Measurements from ENCODE around the gene SLCO3A1.

SLCO3A1 gene

GRCh38 chr15:92120094-92120795 lies 266.7 kb downstream of the SLCO3A1 start:
- Histone ChIP-seq H3K27ac (ENCODE audit: low read depth, low read length) (no peak overlapping the region), H3K4me3 (ENCODE audit: low read length) (no peak overlapping the region), H3K27me3 (ENCODE audit: control insufficient read depth, insufficient read depth, low read length) (no peaks in the 10 kb centered on the region), H3K4me1 (ENCODE audit: control insufficient read depth, insufficient read depth, low read length) (no peaks in the 10 kb centered on the region), H3K36me3 (ENCODE audit: control insufficient read depth, insufficient read depth, low read length) (peaks cover 8% of the 10 kb centered on the region), H3K9ac (ENCODE audit: low read length) (no peak overlapping the region)

- Histone ChIP-seq H3K36me3 (ENCODE audit: control insufficient read depth, insufficient read depth, low read length) (peaks cover 8% of the 10 kb centered on the region), H3K27me3 (ENCODE audit: control insufficient read depth, insufficient read depth, low read length) (no peaks in the 10 kb centered on the region), H3K27ac (ENCODE audit: low read depth, low read length) (no peak overlapping the region), H3K9ac (ENCODE audit: low read length) (no peak overlapping the region), H3K4me1 (ENCODE audit: control insufficient read depth, insufficient read depth, low read length) (no peaks in the 10 kb centered on the region), H3K4me3 (ENCODE audit: low read length) (no peak overlapping the region)
Measured at GRCh38 chr15:92121047-92121446, 267.5 kb downstream of the SLCO3A1 start.

GRCh38 chr15:92122259-92122658 lies 268.8 kb downstream of the SLCO3A1 start:
- Histone ChIP-seq H3K36me3 (ENCODE audit: control insufficient read depth, insufficient read depth, low read length) (peaks cover 13% of the 10 kb centered on the region), H3K4me1 (ENCODE audit: control insufficient read depth, insufficient read depth, low read length) (no peaks in the 10 kb centered on the region), H3K9ac (ENCODE audit: low read length) (no peak overlapping the region), H3K4me3 (ENCODE audit: low read length) (no peak overlapping the region), H3K27ac (ENCODE audit: low read depth, low read length) (no peak overlapping the region), H3K27me3 (ENCODE audit: control insufficient read depth, insufficient read depth, low read length) (no peaks in the 10 kb centered on the region)

- peaks cover 13% of the 10 kb centered on the region for H3K36me3 ChIP-seq (ENCODE audit: control insufficient read depth, insufficient read depth, low read length)
- H3K27ac ChIP-seq (ENCODE audit: low read depth, low read length): no peak overlapping the region
- H3K9ac ChIP-seq (ENCODE audit: low read length): no peak overlapping the region
- H3K4me1 ChIP-seq (ENCODE audit: control insufficient read depth, insufficient read depth, low read length): no peaks in the 10 kb centered on the region
- H3K4me3 ChIP-seq (ENCODE audit: low read length): no peak overlapping the region
- no peaks in the 10 kb centered on the region for H3K27me3 ChIP-seq (ENCODE audit: control insufficient read depth, insufficient read depth, low read length)
Measured at GRCh38 chr15:92123962-92124656, 270.6 kb downstream of the SLCO3A1 start.

DNA sequence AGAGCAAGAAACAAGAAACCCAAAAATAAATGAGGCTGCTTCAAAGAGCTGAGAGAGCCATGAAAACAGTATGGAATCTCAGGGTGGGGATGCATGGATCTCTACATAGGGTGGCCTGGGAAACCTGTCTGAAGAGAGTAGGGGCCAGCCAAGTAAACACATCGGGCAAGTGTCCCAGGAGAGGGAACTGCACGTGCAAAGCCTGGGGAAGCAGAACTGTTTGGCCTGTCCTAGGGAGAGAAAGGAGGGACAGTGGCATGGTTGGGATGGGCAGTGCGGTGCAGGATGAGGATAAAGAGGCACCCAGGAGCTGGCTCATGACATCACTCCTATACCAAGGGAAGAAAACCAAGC lies 271.1 kb downstream of the SLCO3A1 start:
- Histone ChIP-seq H3K36me3 (ENCODE audit: control insufficient read depth, insufficient read depth, low read length) (peaks cover 13% of the 10 kb centered on the region), H3K9ac (ENCODE audit: low read length) (no peak overlapping the region), H3K4me1 (ENCODE audit: control insufficient read depth, insufficient read depth, low read length) (no peaks in the 10 kb centered on the region), H3K27me3 (ENCODE audit: control insufficient read depth, insufficient read depth, low read length) (no peaks in the 10 kb centered on the region), H3K27ac (ENCODE audit: low read depth, low read length) (no peak overlapping the region), H3K4me3 (ENCODE audit: low read length) (no peak overlapping the region)

- H3K36me3 ChIP-seq (ENCODE audit: control insufficient read depth, insufficient read depth, low read length): peaks cover 5% of the 10 kb centered on the region
- no peaks in the 10 kb centered on the region for H3K27me3 ChIP-seq (ENCODE audit: control insufficient read depth, insufficient read depth, low read length)
- no peaks in the 10 kb centered on the region for H3K4me1 ChIP-seq (ENCODE audit: control insufficient read depth, insufficient read depth, low read length)
- H3K4me3 ChIP-seq (ENCODE audit: low read length): no peak overlapping the region
- H3K9ac ChIP-seq (ENCODE audit: low read length): no peak overlapping the region
- no peak overlapping the region for H3K27ac ChIP-seq (ENCODE audit: low read depth, low read length)
Measured at GRCh38 chr15:92128788-92129187, 275.3 kb downstream of the SLCO3A1 start.

DNA sequence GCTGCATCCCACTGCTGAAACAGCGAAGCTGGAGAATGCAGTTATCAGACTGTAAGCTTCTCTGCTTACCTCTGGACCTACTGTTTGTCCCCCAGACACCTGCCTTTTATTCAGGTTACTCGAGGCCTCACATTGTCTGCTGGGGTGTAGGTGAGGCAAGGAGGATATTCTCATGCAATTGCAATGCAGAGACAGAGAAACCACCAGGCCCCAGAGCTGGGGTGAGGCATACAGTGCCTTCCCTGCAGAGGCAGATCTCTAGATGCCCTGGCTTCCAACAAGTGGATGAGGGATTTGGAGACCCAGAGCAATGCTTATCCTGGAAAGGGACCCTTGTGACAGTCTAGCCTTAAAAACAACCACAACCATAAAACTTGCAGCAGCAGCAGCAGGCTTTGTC lies 276.7 kb downstream of the SLCO3A1 start:
- Histone ChIP-seq H3K4me3 (ENCODE audit: low read length) (no peak overlapping the region), H3K27me3 (ENCODE audit: control insufficient read depth, insufficient read depth, low read length) (no peaks in the 10 kb centered on the region), H3K27ac (ENCODE audit: low read depth, low read length) (no peak overlapping the region), H3K36me3 (ENCODE audit: control insufficient read depth, insufficient read depth, low read length) (peaks cover 5% of the 10 kb centered on the region), H3K9ac (ENCODE audit: low read length) (no peak overlapping the region), H3K4me1 (ENCODE audit: control insufficient read depth, insufficient read depth, low read length) (no peaks in the 10 kb centered on the region)

GRCh38 chr15:92130906-92131305 lies 277.4 kb downstream of the SLCO3A1 start:
- peaks cover 5% of the 10 kb centered on the region for H3K36me3 ChIP-seq (ENCODE audit: control insufficient read depth, insufficient read depth, low read length)

GRCh38 chr15:92132982-92133755 lies 279.7 kb downstream of the SLCO3A1 start:
- no peaks in the 10 kb centered on the region for H3K4me1 ChIP-seq (ENCODE audit: control insufficient read depth, insufficient read depth, low read length)
- no peaks in the 10 kb centered on the region for H3K27me3 ChIP-seq (ENCODE audit: control insufficient read depth, insufficient read depth, low read length)
- no peak overlapping the region for H3K4me3 ChIP-seq (ENCODE audit: low read length)
- no peak overlapping the region for H3K9ac ChIP-seq (ENCODE audit: low read length)
- no peak overlapping the region for H3K27ac ChIP-seq (ENCODE audit: low read depth, low read length)
- H3K36me3 ChIP-seq (ENCODE audit: control insufficient read depth, insufficient read depth, low read length): no peaks in the 10 kb centered on the region

More at GRCh38 chr15:92130906-92131305, 277.4 kb downstream of the SLCO3A1 start:
- no peak overlapping the region for H3K9ac ChIP-seq (ENCODE audit: low read length)
- no peak overlapping the region for H3K4me3 ChIP-seq (ENCODE audit: low read length)
- no peak overlapping the region for H3K27ac ChIP-seq (ENCODE audit: low read depth, low read length)
- no peaks in the 10 kb centered on the region for H3K4me1 ChIP-seq (ENCODE audit: control insufficient read depth, insufficient read depth, low read length)
- no peaks in the 10 kb centered on the region for H3K27me3 ChIP-seq (ENCODE audit: control insufficient read depth, insufficient read depth, low read length)

DNA sequence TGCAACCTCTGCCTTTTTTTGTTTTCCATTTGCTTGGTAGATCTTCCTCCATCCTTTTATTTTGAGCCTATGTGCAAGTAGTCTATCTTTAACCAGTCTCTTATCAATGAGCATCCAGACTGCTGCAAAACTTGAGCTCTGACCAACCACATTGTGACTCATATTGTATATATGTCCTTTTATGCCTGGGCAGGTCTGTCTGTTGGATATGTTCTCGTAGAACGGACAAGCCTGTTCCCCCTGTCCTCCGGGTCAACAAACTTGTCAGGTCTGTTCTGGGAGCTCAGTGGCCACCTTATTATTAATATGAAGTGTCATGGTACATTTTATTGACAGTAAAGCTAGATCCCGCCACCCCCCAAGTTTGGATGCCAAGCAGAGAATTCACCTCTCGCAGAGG lies 287.3 kb downstream of the SLCO3A1 start:
- Histone ChIP-seq H3K4me3 (ENCODE audit: low read length) (no peak overlapping the region), H3K36me3 (ENCODE audit: control insufficient read depth, insufficient read depth, low read length) (no peaks in the 10 kb centered on the region), H3K4me1 (ENCODE audit: control insufficient read depth, insufficient read depth, low read length) (no peaks in the 10 kb centered on the region), H3K27ac (ENCODE audit: low read depth, low read length) (no peak overlapping the region), H3K27me3 (ENCODE audit: control insufficient read depth, insufficient read depth, low read length) (no peaks in the 10 kb centered on the region), H3K9ac (ENCODE audit: low read length) (no peak overlapping the region)

DNA sequence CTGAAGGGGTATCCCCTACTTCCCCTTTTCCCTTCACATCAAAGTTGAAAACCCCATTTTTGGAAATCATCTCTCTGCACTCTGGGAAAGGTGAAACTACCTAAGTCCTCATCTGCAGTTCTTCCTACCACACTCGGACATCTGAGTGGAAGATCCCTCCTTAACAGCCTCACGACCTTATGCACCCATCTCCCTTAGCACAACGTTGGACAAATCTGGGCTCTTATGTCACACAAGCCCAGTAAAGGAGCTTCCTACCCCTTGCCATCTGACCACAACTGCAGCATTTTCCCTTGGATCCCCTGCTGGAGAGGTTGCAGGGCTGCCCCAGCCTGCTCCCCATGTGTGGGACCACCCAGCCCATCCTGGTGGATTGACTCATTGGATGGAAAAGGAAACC lies 288.1 kb downstream of the SLCO3A1 start:
- Histone ChIP-seq H3K4me1 (ENCODE audit: control insufficient read depth, insufficient read depth, low read length) (no peaks in the 10 kb centered on the region), H3K27ac (ENCODE audit: low read depth, low read length) (no peak overlapping the region), H3K36me3 (ENCODE audit: control insufficient read depth, insufficient read depth, low read length) (no peaks in the 10 kb centered on the region), H3K27me3 (ENCODE audit: control insufficient read depth, insufficient read depth, low read length) (no peaks in the 10 kb centered on the region), H3K9ac (ENCODE audit: low read length) (no peak overlapping the region), H3K4me3 (ENCODE audit: low read length) (no peak overlapping the region)

- H3K36me3 ChIP-seq (ENCODE audit: control insufficient read depth, insufficient read depth, low read length): no peaks in the 10 kb centered on the region
- no peak overlapping the region for H3K4me3 ChIP-seq (ENCODE audit: low read length)
- H3K4me1 ChIP-seq (ENCODE audit: control insufficient read depth, insufficient read depth, low read length): no peaks in the 10 kb centered on the region
- H3K27ac ChIP-seq (ENCODE audit: low read depth, low read length): no peak overlapping the region
- no peaks in the 10 kb centered on the region for H3K27me3 ChIP-seq (ENCODE audit: control insufficient read depth, insufficient read depth, low read length)
- no peak overlapping the region for H3K9ac ChIP-seq (ENCODE audit: low read length)
Measured at GRCh38 chr15:92142242-92143232, 289.0 kb downstream of the SLCO3A1 start.

Measured in rectal smooth muscle tissue (tissue), 1 donor.